GM18505 (cell line): ENCODE measurements around the gene ANO2.

Source experiments
- ATAC-seq: cut with Tn5 transposase; IDR thresholded peaks from one replicate; pipeline ENCODE4 v1.9.1; 2021; ENCODE audit not compliant: unreplicated experiment
- POLR2A ChIP-seq: IDR thresholded peaks from 4 replicates; pipeline ENCODE4 v1.6.1; 2011; ENCODE audit warnings: borderline replicate concordance; ENCODE audit not compliant: insufficient read depth, insufficient read length; ENCODE audit errors: extremely low read depth

ANO2 gene

GRCh38 chr12:5534426-5535199 is 410.4 kb downstream of the ANO2 start:
- no peak for ATAC-seq
- no peak for TF ChIP-seq POLR2A

DNA sequence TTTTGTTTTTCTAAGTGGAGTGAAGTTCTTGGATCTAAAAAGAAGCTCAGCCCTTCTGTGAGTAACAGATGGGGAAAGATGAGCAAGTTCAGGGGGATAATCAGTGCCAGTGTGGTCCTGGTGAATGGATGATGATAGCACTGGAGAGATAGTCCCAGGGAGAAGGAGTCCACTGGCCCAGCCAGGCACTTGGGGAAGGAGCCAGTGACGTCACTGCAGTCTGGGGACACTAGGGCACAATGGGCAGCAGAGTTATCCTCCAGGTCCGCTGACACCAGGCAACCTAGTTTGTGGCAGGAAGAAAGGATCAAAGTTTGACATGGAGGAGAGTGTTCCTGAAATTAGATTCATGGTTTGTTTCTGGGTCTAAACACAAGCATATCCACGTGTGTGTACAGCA is 411.7 kb downstream of the ANO2 start:
- ATAC-seq = no peak
- TF ChIP-seq POLR2A = no peak

GRCh38 chr12:5525783-5526367 is 419.2 kb downstream of the ANO2 start:
- TF ChIP-seq POLR2A = no peak
- ATAC-seq = no peak

DNA sequence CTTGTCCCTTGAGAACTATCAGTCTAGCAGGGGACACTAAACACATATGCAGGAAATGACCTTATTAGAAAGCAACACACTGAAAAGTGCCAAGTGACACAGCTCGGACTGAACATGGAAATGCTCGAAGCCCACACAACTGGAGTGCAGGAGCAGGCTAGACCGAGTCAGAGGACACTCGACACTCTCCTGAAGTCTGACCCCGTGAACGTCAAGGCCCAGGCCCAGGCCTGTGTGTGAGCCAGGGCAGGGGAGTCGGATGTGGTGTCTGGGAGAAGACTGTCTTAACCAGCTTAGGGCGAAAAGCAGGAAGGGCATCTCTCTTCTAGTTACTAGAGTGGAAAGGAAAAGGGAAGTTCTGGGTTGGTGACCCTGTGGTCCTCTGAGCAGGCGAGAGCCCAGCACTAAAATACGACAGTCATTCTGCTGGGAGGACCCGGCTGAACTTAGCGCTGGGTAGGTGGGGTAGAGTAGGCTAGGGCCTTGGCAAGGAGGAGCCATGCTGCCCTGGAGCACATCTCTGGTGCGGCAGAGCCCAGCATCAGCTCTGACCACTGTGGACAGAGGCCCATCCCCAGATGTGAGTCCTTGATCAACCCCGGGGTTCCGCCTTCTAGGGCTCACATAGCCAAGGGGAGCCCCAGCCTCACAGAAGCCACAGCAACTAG is 420.2 kb downstream of the ANO2 start:
- no peak for ATAC-seq
- no peak for TF ChIP-seq POLR2A

- no peak for TF ChIP-seq POLR2A
- ATAC-seq = no peak
These were observed 420.8 kb downstream of the ANO2 start for GRCh38 chr12:5524116-5524768.

DNA sequence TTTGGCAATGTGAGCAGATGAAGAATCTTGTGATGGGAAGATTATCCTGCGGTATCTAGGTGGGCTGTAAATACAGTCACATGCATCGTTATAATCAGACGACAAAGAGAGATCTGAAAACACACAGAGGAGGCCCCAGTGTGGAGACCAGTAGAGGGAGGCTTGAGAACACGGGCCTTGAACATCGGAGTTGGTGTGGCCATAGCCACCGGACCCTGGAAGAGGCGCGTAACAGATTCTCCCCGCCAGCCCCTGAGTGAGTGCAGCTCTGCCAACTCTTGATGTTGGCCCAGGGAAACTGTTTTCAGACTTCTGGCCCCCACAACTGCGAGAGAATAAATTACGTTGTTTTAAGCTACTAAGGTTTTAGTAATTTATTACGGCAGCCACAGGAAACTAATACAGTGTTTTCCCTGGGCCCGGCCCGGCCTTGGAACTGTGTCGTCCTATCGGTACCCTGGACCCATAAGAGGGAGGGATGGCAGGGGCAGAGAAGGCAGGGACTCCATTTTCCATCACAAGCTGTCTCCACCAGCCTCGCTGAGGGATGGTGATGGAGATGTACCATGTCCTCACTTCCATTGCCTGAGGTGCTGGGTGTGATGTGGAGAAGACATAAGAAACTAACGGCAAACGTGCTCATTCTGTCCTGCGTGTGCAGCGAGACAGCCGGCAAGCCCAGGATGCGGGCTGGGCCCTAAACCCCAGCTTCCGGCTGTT is 421.5 kb downstream of the ANO2 start:
- ATAC-seq = no peak
- TF ChIP-seq POLR2A = no peak

DNA sequence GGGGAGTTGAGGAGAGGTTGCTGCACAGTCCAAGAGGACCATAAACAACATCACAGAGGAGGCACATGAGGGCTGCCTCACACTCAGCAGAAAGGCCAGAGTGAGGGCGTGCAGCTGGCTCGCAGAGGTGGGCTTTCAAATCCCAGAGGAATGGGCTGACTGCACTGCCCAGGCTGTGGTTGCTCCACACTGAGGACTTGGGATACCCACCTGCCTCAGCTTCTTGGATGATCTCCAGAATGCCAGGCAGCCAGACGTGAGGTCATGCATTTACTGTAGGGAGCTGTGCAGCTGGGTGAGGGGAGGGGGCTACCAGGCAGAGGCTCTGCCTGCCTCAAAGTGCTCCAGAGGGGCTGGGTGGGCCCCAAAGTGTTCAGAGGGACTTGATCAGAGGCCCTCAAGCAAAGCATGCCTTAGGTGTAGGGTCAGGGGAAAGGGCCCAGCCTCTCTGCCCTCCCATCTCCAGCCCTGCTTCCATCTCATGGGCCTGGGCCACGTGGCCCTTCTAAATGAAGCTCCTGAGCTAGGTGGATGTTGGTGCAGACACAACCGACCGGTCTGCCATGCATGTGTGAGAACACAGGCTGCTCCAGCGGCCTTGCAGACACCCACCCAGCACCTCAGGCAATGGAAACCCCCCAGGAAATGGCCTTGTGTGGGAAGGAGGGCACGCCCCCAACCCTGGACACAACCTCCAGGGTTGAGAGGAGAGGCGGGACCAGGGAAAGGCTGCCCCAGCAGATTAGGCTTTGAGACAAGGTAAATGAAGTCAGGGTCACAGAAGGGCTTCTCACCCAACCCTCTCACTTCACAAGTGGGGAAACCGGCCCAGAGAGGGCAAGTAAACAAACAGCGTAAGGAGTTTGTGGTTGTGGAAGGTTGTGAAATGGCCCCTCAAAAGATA is 422.4 kb downstream of the ANO2 start:
- no peak for TF ChIP-seq POLR2A
- no peak for ATAC-seq

- no peak for TF ChIP-seq POLR2A
- no peak for ATAC-seq
These were observed 423.4 kb downstream of the ANO2 start for GRCh38 chr12:5521456-5522325.

GRCh38 chr12:5520831-5521230 is 424.2 kb downstream of the ANO2 start:
- TF ChIP-seq POLR2A = no peak
- ATAC-seq = no peak

DNA sequence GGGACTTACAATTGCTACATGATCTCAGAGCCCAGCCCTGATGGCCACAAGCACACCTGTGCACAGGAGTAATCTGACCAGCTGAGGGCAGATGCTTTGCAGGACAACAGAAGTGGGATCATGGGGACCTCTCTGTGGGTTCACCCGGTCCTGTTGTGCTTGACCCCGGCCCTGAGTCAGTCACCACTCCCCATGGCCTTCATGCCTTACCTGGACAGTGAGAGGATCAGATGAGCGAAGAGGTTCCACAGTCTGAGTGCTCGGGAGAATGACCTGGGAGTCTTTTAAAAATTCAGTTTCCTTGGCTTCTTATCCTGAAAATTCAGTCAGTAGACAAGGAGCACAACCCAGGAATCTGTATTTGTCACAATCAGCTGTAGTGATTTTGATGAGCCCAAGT is 425.0 kb downstream of the ANO2 start:
- no peak for TF ChIP-seq POLR2A
- ATAC-seq = no peak
